Measurements from ENCODE around the gene TFAM. TPM values are rescaled to one million over a fixed set of nuclear protein-coding genes. Genes with fewer than 3 reads are reported as not detected.

TFAM gene
- total RNA-seq, 1 experiment from 2014 or later: 57.6 TPM

- ChIA-PET RAD21 (ENCODE audit: low non-redundant PET in 1 of 2, low total read pairs in 2 of 2, uncharacterized antibody in 2 of 2, unreplicated experiment in 2 of 2) (no interaction called here), CTCF (no interaction called here), POLR2A (no interaction called here)
- TF ChIP-seq ZBTB33 (IDR thresholded peaks at IDR 0.05; ENCODE audit: extremely low read depth, insufficient replicate concordance, low read length): no peak
- no peak for TF ChIP-seq CTCF (IDR thresholded peaks at IDR 0.05 in 2 of 3, conservative IDR thresholded peaks at IDR 0.05 in 1 of 3; ENCODE audit: borderline replicate concordance in 1 of 3, insufficient read depth in 1 of 3, low read depth in 2 of 3, low read length in 2 of 3)
- TF ChIP-seq RAD21 (IDR thresholded peaks at IDR 0.05; ENCODE audit: low read depth): no peak
- TF ChIP-seq ATF3 (IDR thresholded peaks at IDR 0.05): no peak
- no peak for TF ChIP-seq EZH2 (IDR thresholded peaks at IDR 0.05)
- no peak for TF ChIP-seq ZNF274 (IDR thresholded peaks at IDR 0.05; ENCODE audit: low read depth, low read length)
- TF ChIP-seq SIN3A (IDR thresholded peaks at IDR 0.05; ENCODE audit: low read depth): no peak
- TF ChIP-seq REST (IDR thresholded peaks at IDR 0.05; ENCODE audit: low read depth): no peak
- Histone ChIP-seq H3K27ac (ENCODE audit: low read depth, low read length) (no peak overlapping the region), H3K27me3 (ENCODE audit: insufficient read depth, low read length) (no peaks in the 10 kb centered on the region), H3K79me2 (ENCODE audit: insufficient read depth, low read length) (peaks cover 41% of the 10 kb centered on the region), H2AFZ (ENCODE audit: low read depth, low read length, poor library complexity, severe bottlenecking) (no peak overlapping the region), H3K4me1 (ENCODE audit: control insufficient read depth in 1 of 2, insufficient read depth in 2 of 2, low read length in 2 of 2) (no peaks in the 10 kb centered on the region), H3K4me3 (replicated peaks in 1 of 2; ENCODE audit: low read depth in 1 of 2, low read length in 2 of 2) (no peak overlapping the region), H3K36me3 (ENCODE audit: control insufficient read depth in 1 of 2, insufficient read depth in 2 of 2, low read length in 2 of 2) (no peaks in the 10 kb centered on the region), H3K9me2 (ENCODE audit: insufficient read depth) (no peaks in the 10 kb centered on the region), H3K4me2 (ENCODE audit: low read length) (no peak overlapping the region), H4K20me1 (ENCODE audit: insufficient read depth) (no peaks in the 10 kb centered on the region), H3K9me3 (ENCODE audit: control insufficient read depth in 1 of 2, insufficient read depth in 1 of 2, low read depth in 1 of 2, low read length in 2 of 2) (no peaks in the 10 kb centered on the region), H3K9ac (ENCODE audit: low read length) (no peak overlapping the region)
- no peak for ATAC-seq
- BruUV-seq (replicated peaks): no TSS peak
- DNase-seq (ENCODE audit: low read depth, low spot score): no peak
- intact Hi-C loops (cut with micrococcal nuclease): no loop called here
Observed at GRCh38 chr10:58348571-58349033, 36.6 kb upstream of the TFAM start.

Data from HCT116 (cell line).